H1 (cell line): ENCODE results near the gene SUCLG2. TPM values are rescaled to one million over a fixed set of nuclear protein-coding genes. Genes with fewer than 3 reads are reported as not detected.

ENCODE experiments used
- CTCF ChIA-PET: fragments of 300-600 bp; sonication (Branson Sonifier 250); formaldehyde crosslinking; loops from one replicate; lab custom pipeline; 2021; ENCODE audit not compliant: partially characterized antibody; lab: Charles Lee
- POLR2A ChIA-PET: fragments of 300-600 bp; sonication (Branson Sonifier 250); formaldehyde crosslinking; loops from one replicate; lab custom pipeline; 2021; ENCODE audit warnings: inconsistent platforms; ENCODE audit not compliant: partially characterized antibody; lab: Charles Lee
- DNase-seq, 2 experiments: peaks; one replicate each; pipeline versions ENCODE4 v3.0.0 to v3.0.0-alpha.2; 2010 to 2022; ENCODE audit warnings: low spot score in 2 of 2, low read depth in 1 of 2, mixed read lengths in 1 of 2
- FAIRE-seq: peaks from 2 replicates; lab custom pipeline; 2011; peaks lifted over from hg19 to GRCh38; lab: Jason Lieb, UNC
- H2AFZ ChIP-seq: 2 replicates; pipeline ENCODE4 v1.8.1; 2012; ENCODE audit warnings: low read length, inconsistent platforms
- H2AK5ac ChIP-seq: 2 replicates; pipeline ENCODE4 v1.6.1; 2013; ENCODE audit warnings: low read depth, low read length
- H2BK120ac ChIP-seq: replicated peaks from 2 replicates; pipeline ENCODE3; 2013; ENCODE audit warnings: low read depth, low read length, inconsistent platforms
- H2BK12ac ChIP-seq: 2 replicates; pipeline ENCODE4 v1.6.1; 2013; ENCODE audit warnings: low read depth, low read length
- H2BK15ac ChIP-seq: 2 replicates; pipeline ENCODE4 v1.6.1; 2013; ENCODE audit warnings: low read length
- H2BK20ac ChIP-seq: 2 replicates; pipeline ENCODE4 v1.6.1; 2013; ENCODE audit warnings: low read length
- H2BK5ac ChIP-seq: 2 replicates; pipeline ENCODE4 v1.6.1; 2013; ENCODE audit warnings: low read depth, low read length
- H3K14ac ChIP-seq: 2 replicates; pipeline ENCODE4 v1.6.1; 2013; ENCODE audit warnings: inconsistent platforms; ENCODE audit not compliant: insufficient read length
- H3K18ac ChIP-seq: 2 replicates; pipeline ENCODE4 v1.6.1; 2013; ENCODE audit warnings: low read length; ENCODE audit errors: extremely low read depth
- H3K23ac ChIP-seq: 2 replicates; pipeline ENCODE4 v1.6.1; 2013; ENCODE audit warnings: inconsistent platforms; ENCODE audit not compliant: insufficient read length
- H3K23me2 ChIP-seq: 2 replicates; pipeline ENCODE4 v1.6.1; 2013; ENCODE audit warnings: low read depth, low read length
- H3K27ac ChIP-seq: 2 replicates; pipeline ENCODE4 v1.6.1; 2011; ENCODE audit warnings: low read depth, low read length, inconsistent platforms
- H3K27me3 ChIP-seq, 4 experiments: replicated peaks in 1 of 4; 1 replicate in 1 of 4; 2 replicates in 3 of 4; pipeline versions ENCODE4 v1.6.1 to v1.8.1; 2011 to 2013; ENCODE audit warnings: low read length in 3 of 4, mild to moderate bottlenecking in 3 of 4, inconsistent platforms in 2 of 4, mixed read lengths in 2 of 4, moderate library complexity in 1 of 4; ENCODE audit not compliant: control insufficient read depth in 3 of 4, insufficient read depth in 3 of 4; ENCODE audit errors: extremely low read depth in 1 of 4
- H3K36me3 ChIP-seq, 4 experiments: 2 replicates each; pipeline versions ENCODE4 v1.6.1 to v1.8.1; 2011 to 2013; ENCODE audit warnings: mild to moderate bottlenecking in 4 of 4, low read length in 3 of 4, moderate library complexity in 2 of 4, control low read depth in 1 of 4, inconsistent platforms in 1 of 4; ENCODE audit not compliant: insufficient read depth in 4 of 4, control insufficient read depth in 2 of 4
- H3K4ac ChIP-seq: replicated peaks from 2 replicates; pipeline ENCODE3; 2013; ENCODE audit warnings: low read length, low read depth, mixed read lengths, inconsistent platforms; ENCODE audit not compliant: insufficient read length
- H3K4me1 ChIP-seq, 4 experiments: replicated peaks in 1 of 4; 1 replicate in 1 of 4; 2 replicates in 3 of 4; pipeline versions ENCODE4 v1.6.1 to v1.8.1; 2011 to 2013; ENCODE audit warnings: low read length in 3 of 4, inconsistent platforms in 2 of 4, mixed read lengths in 1 of 4; ENCODE audit not compliant: insufficient read depth in 4 of 4, control insufficient read depth in 3 of 4
- H3K4me2 ChIP-seq, 2 experiments: 2 replicates each; pipeline versions ENCODE4 v1.6.1 to v1.8.1; 2011 to 2013; ENCODE audit warnings: low read depth in 2 of 2, low read length in 2 of 2, control low read depth in 1 of 2, inconsistent platforms in 1 of 2, mild to moderate bottlenecking in 1 of 2; ENCODE audit not compliant: insufficient read depth in 1 of 2
- H3K4me3 ChIP-seq, 4 experiments: fragments of 200-600, 300-600 bp in 1 of 4; sonication (generic), shearing (Covaris generic), sonication (Bioruptor Twin) in 1 of 4; 2 replicates each; pipeline versions ENCODE4 v1.5.1 to v1.8.1; 2011 to 2016; ENCODE audit warnings: low read length in 4 of 4, low read depth in 3 of 4, control low read depth in 2 of 4, inconsistent platforms in 2 of 4, mild to moderate bottlenecking in 2 of 4, mixed read lengths in 1 of 4, moderate library complexity in 1 of 4; ENCODE audit not compliant: insufficient read depth in 2 of 4; ENCODE audit errors: extremely low read depth in 1 of 4
- H3K56ac ChIP-seq: replicated peaks from 2 replicates; pipeline ENCODE3; 2013; ENCODE audit warnings: low read depth, mild to moderate bottlenecking, mixed read lengths, low read length, inconsistent platforms; ENCODE audit not compliant: insufficient read length
- H3K79me1 ChIP-seq: 2 replicates; pipeline ENCODE4 v1.6.1; 2013; ENCODE audit warnings: low read depth, low read length, control low read depth
- H3K79me2 ChIP-seq, 2 experiments: 2 replicates each; pipeline versions ENCODE4 v1.6.1 to v1.8.1; 2012 to 2013; ENCODE audit warnings: low read length in 2 of 2, mild to moderate bottlenecking in 2 of 2, inconsistent platforms in 1 of 2; ENCODE audit not compliant: insufficient read depth in 2 of 2, control insufficient read depth in 1 of 2
- H3K9ac ChIP-seq, 4 experiments: replicated peaks in 1 of 4; 1 replicate in 1 of 4; 2 replicates in 3 of 4; pipeline versions ENCODE4 v1.6.1 to v1.8.1; 2011 to 2013; ENCODE audit warnings: low read depth in 3 of 4, low read length in 3 of 4, control low read depth in 2 of 4, mild to moderate bottlenecking in 2 of 4, moderate library complexity in 2 of 4, inconsistent platforms in 1 of 4; ENCODE audit errors: extremely low read depth in 1 of 4
- H3K9me3 ChIP-seq, 2 experiments: 2 replicates each; pipeline versions ENCODE4 v1.6.1 to v1.8.1; 2012 to 2013; ENCODE audit warnings: mild to moderate bottlenecking in 2 of 2, moderate library complexity in 2 of 2, control low read depth in 1 of 2, inconsistent platforms in 1 of 2, low read depth in 1 of 2, low read length in 1 of 2, mixed read lengths in 1 of 2; ENCODE audit not compliant: insufficient read depth in 2 of 2
- H4K20me1 ChIP-seq, 2 experiments: replicated peaks in 1 of 2; 2 replicates each; pipeline versions ENCODE3 to v1.8.1; 2011 to 2013; ENCODE audit warnings: inconsistent platforms in 2 of 2, low read length in 2 of 2, mild to moderate bottlenecking in 1 of 2; ENCODE audit not compliant: insufficient read depth in 2 of 2, control insufficient read depth in 1 of 2
- H4K5ac ChIP-seq: 2 replicates; pipeline ENCODE4 v1.6.1; 2013; ENCODE audit warnings: low read length, low read depth, mixed read lengths, inconsistent platforms; ENCODE audit not compliant: insufficient read length
- H4K8ac ChIP-seq: 2 replicates; pipeline ENCODE4 v1.8.0; 2013; ENCODE audit warnings: mild to moderate bottlenecking, moderate library complexity, low read length, inconsistent platforms; ENCODE audit not compliant: insufficient read depth; ENCODE audit errors: extremely low read depth
- H4K91ac ChIP-seq: replicated peaks from 2 replicates; pipeline ENCODE3; 2013; ENCODE audit warnings: low read length, mixed read lengths, inconsistent platforms; ENCODE audit not compliant: insufficient read length
- ASH2L ChIP-seq: fragments of 200-600, 300-600 bp; sonication (generic); IDR thresholded peaks from one replicate; pipeline ENCODE4 v1.7.1; 2017; ENCODE audit warnings: low read length
- E2F6 ChIP-seq: IDR thresholded peaks from 2 replicates; pipeline ENCODE4 v1.6.1; 2012; ENCODE audit warnings: inconsistent platforms
- HDAC2 ChIP-seq, 2 experiments: fragments of 300-600 bp in 1 of 2; sonication (generic) in 1 of 2; IDR thresholded peaks; 2 replicates each; pipeline ENCODE4 v1.6.1; 2011 to 2012; ENCODE audit warnings: low read depth in 2 of 2, low read length in 2 of 2, mild to moderate bottlenecking in 2 of 2, moderate library complexity in 2 of 2, borderline replicate concordance in 1 of 2, inconsistent platforms in 1 of 2
- MAFK ChIP-seq: IDR thresholded peaks from 2 replicates; pipeline ENCODE4 v1.6.1; 2012; ENCODE audit warnings: low read depth, mild to moderate bottlenecking, improper control_type of control experiment, low read length
- NRF1 ChIP-seq: IDR thresholded peaks from 2 replicates; pipeline ENCODE4 v1.6.1; 2011; ENCODE audit warnings: mild to moderate bottlenecking, low read depth, low read length, improper control_type of control experiment
- PHF8 ChIP-seq: fragments of 200-600 bp; sonication (generic); conservative IDR thresholded peaks from 2 replicates; pipeline ENCODE4 v1.7.1; 2012; ENCODE audit warnings: low read depth, mild to moderate bottlenecking, inconsistent platforms, low read length, moderate library complexity
- POU5F1 ChIP-seq: IDR thresholded peaks from 2 replicates; pipeline ENCODE4 v1.6.1; 2011; ENCODE audit warnings: low read depth, mild to moderate bottlenecking, low read length, moderate library complexity
- RAD21 ChIP-seq, 2 experiments: IDR thresholded peaks in 1 of 2; conservative IDR thresholded peaks in 1 of 2; 2 replicates each; pipeline ENCODE4 v1.6.1; 2011; ENCODE audit warnings: low read depth in 2 of 2, low read length in 2 of 2, improper control_type of control experiment in 1 of 2, inconsistent platforms in 1 of 2, mild to moderate bottlenecking in 1 of 2, moderate library complexity in 1 of 2
- RBBP5 ChIP-seq: IDR thresholded peaks from 2 replicates; pipeline ENCODE4 v1.7.1; 2012; ENCODE audit warnings: low read depth, mild to moderate bottlenecking, inconsistent platforms, low read length, moderate library complexity, borderline replicate concordance
- RFX5 ChIP-seq: IDR thresholded peaks from 2 replicates; pipeline ENCODE4 v1.6.1; 2011; ENCODE audit warnings: low read depth, low read length, improper control_type of control experiment, borderline replicate concordance
- TBP ChIP-seq: IDR thresholded peaks from 2 replicates; pipeline ENCODE4 v1.6.1; 2011; ENCODE audit warnings: low read depth, low read length, improper control_type of control experiment
- TCF12 ChIP-seq: IDR thresholded peaks from 2 replicates; pipeline ENCODE4 v1.6.1; 2011; ENCODE audit warnings: low read depth, mild to moderate bottlenecking, low read length
- ZNF274 ChIP-seq: IDR thresholded peaks from 2 replicates; pipeline ENCODE4 v1.7.0; 2012; ENCODE audit warnings: low read length, borderline replicate concordance; ENCODE audit errors: extremely low read depth
- WGBS, 2 experiments: shearing (Covaris generic) in 1 of 2; methylation state at CpG; one replicate each; pipeline versions ENCODE4 v1.1.6 to v1.1.7; 2013 to 2015; ENCODE audit warnings: low lambda C conversion rate in 2 of 2, mixed read lengths in 2 of 2, inconsistent platforms in 1 of 2, low coverage in 1 of 2, missing lambda C conversion rate in 1 of 2; ENCODE audit not compliant: insufficient replicate concordance in 2 of 2, insufficient coverage in 1 of 2, insufficient read length in 1 of 2; ENCODE audit errors: extremely low coverage in 1 of 2, missing lambda C conversion rate in 1 of 2; 5-methylcytosine and 5-hydroxymethylcytosine counted together
- polyA plus RNA-seq, 7 experiments: library from polyadenylated mRNA; depleted of rRNA in 3 of 7; stranded (reverse) in 5 of 7; unstranded in 2 of 7; fragments of >200 nt in 5 of 7; fragments of 200-250 nt in 2 of 7; gene quantifications; 1 replicate in 5 of 7; 2 replicates in 1 of 7; 4 replicates in 1 of 7; pipeline versions ENCODE4 v1.2.1 to v1.2.3, GENCODE V29; 2011 to 2013; ENCODE audit warnings: missing spikeins in 2 of 7, mixed read lengths in 2 of 7
- total RNA-seq: library from RNA; stranded (reverse); fragmentation: NEBNext Ultra II Directional; extraction: Animal tissue kit (Norgen Biotek cat#: 25700); gene quantifications from 2 replicates; pipeline ENCODE4 v1.2.1, GENCODE V29; 2021

Gene SUCLG2
- total and polyA plus RNA-seq, 2 of the 8 experiments (the other 6 are each of a cell fraction or from before 2014, with no cell fraction given) = 12.9 to 46.2 TPM

GRCh38 chr3:67402873-67403272 lies 251.5 kb downstream of the SUCLG2 start:
- H4K8ac ChIP-seq = no peak overlapping the region
- H2AK5ac ChIP-seq = no peak overlapping the region
- H3K79me2 ChIP-seq = no peaks in the 10 kb centered on the region
- ChIA-PET CTCF (interaction anchor here (1.2 to 1.5 kb wide), 2 partner anchors 18 to 129 kb away, joined by 3 to 6 read pairs; no protein-coding TSS in a partner anchor), POLR2A (no interaction called here)
- H3K18ac ChIP-seq = no peak overlapping the region
- H3K4me1 ChIP-seq = no peaks in the 10 kb centered on the region
- H2BK20ac ChIP-seq = no peak overlapping the region
- H3K9ac ChIP-seq = no peak overlapping the region
- H4K5ac ChIP-seq = no peak overlapping the region
- no peak overlapping the region for H3K23ac ChIP-seq
- H3K27me3 ChIP-seq = no peaks in the 10 kb centered on the region
- no peaks in the 10 kb centered on the region for H3K23me2 ChIP-seq
- H2BK15ac ChIP-seq = no peak overlapping the region
- no peaks in the 10 kb centered on the region for H4K20me1 ChIP-seq
- H4K91ac ChIP-seq = no peak overlapping the region
- H3K9me3 ChIP-seq = no peaks in the 10 kb centered on the region
- H2AFZ ChIP-seq = no peak overlapping the region
- no peak overlapping the region for H2BK5ac ChIP-seq
- FAIRE-seq (no peak), DNase-seq (no peak)
- no peak overlapping the region for H3K4ac ChIP-seq
- no peak overlapping the region for H3K4me2 ChIP-seq
- 92% methylated on average over 3 of the region's 3 CpGs; no CpG with 5 or more reads in 1 of the 2 experiments for WGBS, 2 experiments
- H3K27ac ChIP-seq = no peak overlapping the region
- no peak overlapping the region for H3K56ac ChIP-seq
- H3K14ac ChIP-seq = no peak overlapping the region
- no peak overlapping the region for H2BK120ac ChIP-seq
- no peaks in the 10 kb centered on the region for H3K79me1 ChIP-seq
- H3K4me3 ChIP-seq = no peak overlapping the region
- no peak overlapping the region for H2BK12ac ChIP-seq
- H3K36me3 ChIP-seq = peaks cover 0 to 5% (median 2%) of the 10 kb centered on the region in 4 experiments; a peak in 3 of 8 replicates
- no peak for TF ChIP-seq RFX5
- TF ChIP-seq TBP = no peak
- no peak for TF ChIP-seq PHF8
- TF ChIP-seq POU5F1 = no peak
- TF ChIP-seq ASH2L = no peak
- no peak for TF ChIP-seq MAFK
- TF ChIP-seq NRF1 = no peak
- no peak for TF ChIP-seq RBBP5
- TF ChIP-seq TCF12 = no peak
- no peak for TF ChIP-seq RAD21 (IDR thresholded peaks at IDR 0.05 in 1 of 2, conservative IDR thresholded peaks at IDR 0.05 in 1 of 2; ENCODE audit: low read depth in 2 of 2, low read length in 2 of 2)
- TF ChIP-seq ZNF274 = no peak
- TF ChIP-seq HDAC2 (IDR thresholded peaks at IDR 0.05; ENCODE audit: borderline replicate concordance in 1 of 2, low read depth in 2 of 2, low read length in 2 of 2) = no peak
- TF ChIP-seq E2F6 = no peak
